Upper lobe of left lung (tissue), 4 donors: Measurements from ENCODE around the gene ARID1B.

ENCODE experiments used
- CTCF ChIP-seq, 6 experiments: fragments of 450-650 bp in 4 of 6; fragments of 200-600 bp in 2 of 6; sonication (generic) in 2 of 6; IDR thresholded peaks; one replicate each; pipeline ENCODE4 v1.5.1; 2016 to 2019; ENCODE audit warnings: antibody characterized with exemption in 6 of 6
- EP300 ChIP-seq, 4 donors: sonication (generic); formaldehyde crosslinking; IDR thresholded peaks; one replicate each; pipeline ENCODE4 v1.5.1; 2017; ENCODE audit warnings: antibody characterized with exemption in 4 of 4, control low read depth in 2 of 4

GRCh38 chr6:157106487-157106886 lies 329.3 kb downstream of the ARID1B start:
- TF ChIP-seq CTCF (IDR thresholded peaks at IDR 0.05): no peak
- no peak for TF ChIP-seq EP300 (IDR thresholded peaks at IDR 0.05)
